Esophagus squamous epithelium (tissue), 4 donors: ENCODE results near the gene VIPR2.

Experiments
- CTCF ChIP-seq, 6 experiments: fragments of 450-650 bp in 4 of 6; fragments of 200-600 bp in 2 of 6; sonication (generic) in 2 of 6; IDR thresholded peaks; one replicate each; pipeline ENCODE4 v1.5.1; 2016 to 2019; ENCODE audit warnings: antibody characterized with exemption in 6 of 6, mild to moderate bottlenecking in 4 of 6, moderate library complexity in 4 of 6
- POLR2A ChIP-seq, 4 donors: fragments of 450-650 bp; IDR thresholded peaks; one replicate each; pipeline ENCODE4 v1.6.1; 2017; ENCODE audit warnings: antibody characterized with exemption in 4 of 4, mild to moderate bottlenecking in 4 of 4, moderate library complexity in 3 of 4

- TF ChIP-seq CTCF (IDR thresholded peaks at IDR 0.05) (no peak), POLR2A (IDR thresholded peaks at IDR 0.05) (no peak)
Measured at GRCh38 chr7:159108941-159109652, 35.6 kb downstream of the VIPR2 start.
